A549 (cell line): ENCODE results near the gene BEAN1. TPM values are rescaled to one million over a fixed set of nuclear protein-coding genes. Genes with fewer than 3 reads are reported as not detected.

ENCODE experiments used
- ATAC-seq, 2 experiments: fragments of 200-7000 bp in 1 of 2; fragments of >200 bp in 1 of 2; cut with Nextera tagmentation in 1 of 2; cut with Tn5 transposase in 1 of 2; 3 replicates each; pipeline versions ENCODE4 v1.8.0 to v1.9.1; 2018 to 2020; ENCODE audit warnings: mild to moderate bottlenecking in 1 of 2, moderate library complexity in 1 of 2
- CTCF ChIA-PET: fragments of 300-600 bp; sonication (Branson Sonifier 250); formaldehyde crosslinking; extraction: SDS; loops from one replicate; lab custom pipeline; 2021; ENCODE audit warnings: antibody characterized with exemption, inconsistent platforms; lab: Yijun Ruan, JAX
- POLR2A ChIA-PET: fragments of 350-600 bp; formaldehyde crosslinking; extraction: SDS; loops from one replicate; lab custom pipeline; 2021; ENCODE audit warnings: antibody characterized with exemption, inconsistent platforms; lab: Yijun Ruan, JAX
- DNase-seq, 2 experiments: peaks; one replicate each; pipeline versions ENCODE4 v3.0.0 to v3.0.0-alpha.2; 2011 to 2016; ENCODE audit warnings: low read depth in 1 of 2, low spot score in 1 of 2
- FAIRE-seq: peaks from 2 replicates; lab custom pipeline; 2011; peaks lifted over from hg19 to GRCh38; lab: Jason Lieb, UNC
- H3K27ac ChIP-seq, 2 experiments: fragments of >200 bp; sonication (Bioruptor Twin); formaldehyde crosslinking; 3 replicates each; pipeline ENCODE4 v1.5.1; 2016 to 2017
- H3K4me1 ChIP-seq: fragments of >200 bp; sonication (Bioruptor Twin); formaldehyde crosslinking; 3 replicates; pipeline ENCODE4 v1.6.1; 2016
- H3K4me2 ChIP-seq: fragments of >200 bp; sonication (Bioruptor Twin); formaldehyde crosslinking; 3 replicates; pipeline ENCODE4 v1.6.1; 2016
- H3K4me3 ChIP-seq: fragments of >200 bp; sonication (Bioruptor Twin); formaldehyde crosslinking; 3 replicates; pipeline ENCODE4 v1.5.1; 2016
- H3K9me3 ChIP-seq: fragments of >200 bp; sonication (Bioruptor Twin); formaldehyde crosslinking; 3 replicates; pipeline ENCODE4 v1.6.1; 2016
- CBX8 ChIP-seq: fragments of 200-600 bp; sonication (generic); IDR thresholded peaks from 2 replicates; pipeline ENCODE4 v1.6.1; 2016
- CEBPB ChIP-seq, 2 experiments: fragments of >200 bp in 1 of 2; sonication (Bioruptor Twin) in 1 of 2; formaldehyde crosslinking in 1 of 2; IDR thresholded peaks; 2 replicates each; pipeline ENCODE4 v1.6.1; 2012 to 2016
- EP300 ChIP-seq, 2 experiments: fragments of >200 bp; sonication (Bioruptor Twin); formaldehyde crosslinking; IDR thresholded peaks; 2 replicates in 1 of 2; 3 replicates in 1 of 2; pipeline ENCODE4 v1.6.1; 2016 to 2017
- FOSB ChIP-seq: fragments of 250-450 bp; sonication (Bioruptor Pico); IDR thresholded peaks from 2 replicates; pipeline ENCODE4 v1.5.0; 2020; ENCODE audit warnings: mild to moderate bottlenecking, moderate library complexity
- FOSL2 ChIP-seq, 2 experiments: fragments of 450-650 bp in 1 of 2; fragments of >200 bp in 1 of 2; sonication (Bioruptor Twin) in 1 of 2; formaldehyde crosslinking; IDR thresholded peaks; 2 replicates each; pipeline versions ENCODE4 v1.5.0 to v1.6.1; 2016 to 2020; ENCODE audit warnings: mild to moderate bottlenecking in 1 of 2, moderate library complexity in 1 of 2
- FOXS1 ChIP-seq: fragments of 250-450 bp; sonication (Bioruptor Pico); IDR thresholded peaks from 2 replicates; pipeline ENCODE4 v1.5.0; 2020; ENCODE audit warnings: mild to moderate bottlenecking, moderate library complexity
- GATA3 ChIP-seq: IDR thresholded peaks from 2 replicates; pipeline ENCODE4 v1.6.1; 2012; ENCODE audit warnings: borderline replicate concordance
- HEYL ChIP-seq: fragments of 250-450 bp; sonication (Bioruptor Pico); IDR thresholded peaks from 2 replicates; pipeline ENCODE4 v1.8.0; 2021; ENCODE audit warnings: mild to moderate bottlenecking, moderate library complexity
- HOXA7 ChIP-seq: fragments of 250-450 bp; sonication (Bioruptor Pico); IDR thresholded peaks from 2 replicates; pipeline ENCODE4 v1.5.0; 2020; ENCODE audit warnings: mild to moderate bottlenecking, moderate library complexity
- HOXB5 ChIP-seq: fragments of 250-450 bp; sonication (Bioruptor Pico); IDR thresholded peaks from 2 replicates; pipeline ENCODE4 v1.5.0; 2020; ENCODE audit warnings: mild to moderate bottlenecking, moderate library complexity
- JUNB ChIP-seq: fragments of >200 bp; sonication (Bioruptor Twin); formaldehyde crosslinking; IDR thresholded peaks from 2 replicates; pipeline ENCODE4 v1.6.1; 2016
- KDM1A ChIP-seq: fragments of 200-600 bp; sonication (generic); IDR thresholded peaks from 2 replicates; pipeline ENCODE4 v1.6.1; 2016; ENCODE audit warnings: low read depth, mild to moderate bottlenecking
- KDM5A ChIP-seq: fragments of 200-600 bp; sonication (generic); IDR thresholded peaks from 2 replicates; pipeline ENCODE4 v1.6.1; 2016; ENCODE audit warnings: antibody characterized with exemption, mild to moderate bottlenecking
- MAFK ChIP-seq: fragments of 450-650 bp; IDR thresholded peaks from 2 replicates; pipeline ENCODE4 v1.6.1; 2014; ENCODE audit not compliant: partially characterized antibody
- PHF8 ChIP-seq: fragments of 200-600 bp; sonication (generic); IDR thresholded peaks from 2 replicates; pipeline ENCODE4 v1.6.1; 2016; ENCODE audit warnings: low read depth, mild to moderate bottlenecking, antibody characterized with exemption, moderate library complexity, borderline replicate concordance
- RAD21 ChIP-seq, 2 experiments: fragments of >200 bp in 1 of 2; sonication (Bioruptor Twin) in 1 of 2; formaldehyde crosslinking in 1 of 2; IDR thresholded peaks in 1 of 2; conservative IDR thresholded peaks in 1 of 2; 2 replicates in 1 of 2; 3 replicates in 1 of 2; pipeline ENCODE4 v1.6.1; 2012 to 2018; ENCODE audit warnings: inconsistent platforms in 1 of 2
- RARB ChIP-seq: fragments of 250-450 bp; sonication (Bioruptor Pico); IDR thresholded peaks from 2 replicates; pipeline ENCODE4 v1.8.0; 2021; ENCODE audit warnings: mild to moderate bottlenecking, moderate library complexity
- ZNF302 ChIP-seq: fragments of 250-450 bp; sonication (Bioruptor Pico); IDR thresholded peaks from 2 replicates; pipeline ENCODE4 v1.9.0; 2021; ENCODE audit warnings: inconsistent platforms, mild to moderate bottlenecking, moderate library complexity
- whole genome bisulfite sequencing: methylation state at CpG from one replicate; pipeline ENCODE4 v1.1.6; 2017; ENCODE audit errors: missing lambda C conversion rate; 5-methylcytosine and 5-hydroxymethylcytosine counted together
- polyA plus RNA-seq, 4 experiments: library from polyadenylated mRNA; depleted of rRNA in 3 of 4; stranded (reverse); fragments of >200 nt; fragmentation: RNase III in 1 of 4; extraction: RNeasy Plus Mini Kit Qiagen cat#74134 plus additional on column Dnase treatment in 1 of 4; gene quantifications; 2 replicates in 3 of 4; 3 replicates in 1 of 4; pipeline ENCODE4 v1.2.3, GENCODE V29; 2011 to 2017
- TF ChIP-seq, protein P1 (sequence below): fragments of 150-350 bp; IDR thresholded peaks from 2 replicates; pipeline ENCODE4 v1.6.1; 2014; ENCODE audit warnings: low read depth, mild to moderate bottlenecking, low read length
- TF ChIP-seq, protein P2 (sequence below): fragments of >200 bp; sonication (Bioruptor Twin); formaldehyde crosslinking; IDR thresholded peaks from 2 replicates; pipeline ENCODE4 v1.6.1; 2016
- TF ChIP-seq, protein P3 (sequence below): fragments of >200 bp; sonication (Bioruptor Twin); formaldehyde crosslinking; IDR thresholded peaks from 3 replicates; pipeline ENCODE4 v1.6.1; 2016

BEAN1 gene
- polyA plus RNA-seq, 2 of the 4 experiments (the other 2 are of a cell fraction), result 0.98 to 1.7 TPM

DNA sequence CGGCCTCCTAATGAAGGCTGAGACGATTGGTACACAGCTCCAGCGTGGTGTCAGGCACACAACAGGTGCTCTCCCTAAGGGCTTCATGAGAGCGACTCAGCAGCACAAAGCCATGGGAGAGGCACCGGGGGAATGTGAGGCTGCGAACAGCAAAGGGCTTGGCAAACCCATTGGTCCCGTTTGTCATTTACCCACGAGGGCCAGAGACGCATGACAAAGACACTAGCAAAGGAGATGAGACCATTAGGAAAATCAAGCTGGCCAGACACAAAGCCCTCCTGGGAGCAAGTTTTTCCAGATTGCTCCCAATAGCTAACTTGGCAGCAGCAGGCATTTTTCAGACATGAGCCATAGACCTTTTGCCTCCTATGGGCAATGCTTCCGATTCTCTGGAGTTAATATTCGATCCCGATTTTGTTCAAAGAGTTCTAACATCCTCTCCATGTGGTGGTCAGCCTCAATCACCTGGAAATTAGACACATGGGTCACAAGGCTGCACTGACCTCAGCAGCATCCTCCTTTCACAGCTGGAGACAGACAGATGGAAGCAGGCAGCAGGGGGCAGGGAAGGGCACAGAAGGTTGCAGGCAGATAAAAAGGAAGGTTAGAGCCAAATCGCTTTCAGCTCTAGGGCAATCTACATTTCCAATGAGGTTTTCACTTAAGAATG is 84.6 kb downstream of the BEAN1 start (continued):
- no peak; a peak in 2 of 5 replicates for TF ChIP-seq RAD21 (conservative IDR thresholded peaks at IDR 0.05 in 1 of 2, IDR thresholded peaks at IDR 0.05 in 1 of 2)
- TF ChIP-seq, protein P1, sequence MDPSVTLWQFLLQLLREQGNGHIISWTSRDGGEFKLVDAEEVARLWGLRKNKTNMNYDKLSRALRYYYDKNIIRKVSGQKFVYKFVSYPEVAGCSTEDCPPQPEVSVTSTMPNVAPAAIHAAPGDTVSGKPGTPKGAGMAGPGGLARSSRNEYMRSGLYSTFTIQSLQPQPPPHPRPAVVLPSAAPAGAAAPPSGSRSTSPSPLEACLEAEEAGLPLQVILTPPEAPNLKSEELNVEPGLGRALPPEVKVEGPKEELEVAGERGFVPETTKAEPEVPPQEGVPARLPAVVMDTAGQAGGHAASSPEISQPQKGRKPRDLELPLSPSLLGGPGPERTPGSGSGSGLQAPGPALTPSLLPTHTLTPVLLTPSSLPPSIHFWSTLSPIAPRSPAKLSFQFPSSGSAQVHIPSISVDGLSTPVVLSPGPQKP, result peak; percentile 97

DNA sequence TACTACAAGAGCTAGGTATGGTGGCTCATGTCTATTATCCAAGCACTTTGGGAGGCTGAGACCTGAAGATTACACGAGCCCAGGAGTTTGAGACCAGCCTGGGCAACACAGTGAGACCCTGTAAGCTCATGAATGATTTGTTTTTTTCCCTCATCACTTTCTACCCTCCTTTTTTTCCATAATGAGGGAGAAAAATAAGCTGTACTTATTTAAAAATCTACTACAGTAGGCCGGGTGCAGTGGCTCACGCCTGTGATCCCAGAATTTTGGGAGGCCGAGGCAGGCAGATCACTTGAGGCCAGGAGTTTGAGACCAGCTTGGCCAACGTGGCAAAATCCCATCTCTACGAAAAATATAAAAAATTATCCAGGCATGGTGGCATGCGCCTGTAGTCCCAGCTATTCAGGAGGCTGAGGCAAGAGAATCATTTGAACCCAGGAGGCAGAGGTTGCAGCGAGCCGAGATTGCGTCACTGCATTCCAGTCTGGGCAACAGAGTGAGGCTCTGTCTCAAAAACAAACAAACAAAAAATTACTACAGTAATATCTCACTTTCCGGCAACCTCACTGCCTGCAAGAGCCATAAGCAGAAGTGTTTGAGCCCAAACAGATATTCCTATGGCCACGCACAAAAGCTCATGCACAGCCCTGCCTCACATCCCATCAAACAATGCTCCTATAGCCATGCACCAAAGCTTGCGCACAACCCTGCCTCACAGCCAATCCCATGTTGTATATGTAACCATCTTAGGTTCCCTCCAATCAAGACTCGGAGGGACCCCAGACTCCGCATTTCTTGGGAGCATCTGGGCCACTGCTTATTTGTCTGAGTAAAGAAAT is 85.4 kb downstream of the BEAN1 start:
- ChIA-PET POLR2A (interaction anchor here (0.5 to 1.7 kb wide), 4 partner anchors 10 to 40 kb away, joined by 3 to 8 read pairs (median 4); partner anchors contain the start of gene CKLF), CTCF (interaction anchor here (0.7 to 8.2 kb wide), 13 partner anchors 10 to 155 kb away, joined by 3 to 68 read pairs (median 6); partner anchors contain the start of gene CKLF)
- H3K27ac ChIP-seq, result peak overlapping the region; percentile 95 to 97
- FAIRE-seq, result no peak
- TF ChIP-seq HEYL (CRISPR knock-in tag) (no peak), PHF8 (no peak), CEBPB (IDR thresholded peaks at IDR 0.05) (peak; percentile 92 to 98), FOSL2 (IDR thresholded peaks at IDR 0.05) (no peak), FOSL2 (CRISPR knock-in tag; IDR thresholded peaks at IDR 0.05) (peak; percentile 25; the same call in 1 of the 2 replicates), JUNB (peak; percentile 28; the same call in 1 of the 2 replicates), HOXB5 (CRISPR knock-in tag) (no peak), FOSB (CRISPR knock-in tag) (0 out of 2 replicates have a peak, but pooled peaks have one; percentile 46), GATA3 (peak; percentile 73), EP300 (IDR thresholded peaks at IDR 0.05) (peak; percentile 63 to 66; a peak in 2 of 5 replicates), RAD21 (conservative IDR thresholded peaks at IDR 0.05 in 1 of 2, IDR thresholded peaks at IDR 0.05 in 1 of 2) (0 out of 5 replicates have a peak, but pooled peaks of 1 of the 2 experiments have one; percentile 13)
- TF ChIP-seq, protein P2, sequence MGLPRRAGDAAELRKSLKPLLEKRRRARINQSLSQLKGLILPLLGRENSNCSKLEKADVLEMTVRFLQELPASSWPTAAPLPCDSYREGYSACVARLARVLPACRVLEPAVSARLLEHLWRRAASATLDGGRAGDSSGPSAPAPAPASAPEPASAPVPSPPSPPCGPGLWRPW, result peak; percentile 73
- TF ChIP-seq, protein P3, sequence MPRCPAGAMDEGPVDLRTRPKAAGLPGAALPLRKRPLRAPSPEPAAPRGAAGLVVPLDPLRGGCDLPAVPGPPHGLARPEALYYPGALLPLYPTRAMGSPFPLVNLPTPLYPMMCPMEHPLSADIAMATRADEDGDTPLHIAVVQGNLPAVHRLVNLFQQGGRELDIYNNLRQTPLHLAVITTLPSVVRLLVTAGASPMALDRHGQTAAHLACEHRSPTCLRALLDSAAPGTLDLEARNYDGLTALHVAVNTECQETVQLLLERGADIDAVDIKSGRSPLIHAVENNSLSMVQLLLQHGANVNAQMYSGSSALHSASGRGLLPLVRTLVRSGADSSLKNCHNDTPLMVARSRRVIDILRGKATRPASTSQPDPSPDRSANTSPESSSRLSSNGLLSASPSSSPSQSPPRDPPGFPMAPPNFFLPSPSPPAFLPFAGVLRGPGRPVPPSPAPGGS, result peak; percentile 47; the same call in 1 of the 3 replicates
- TF ChIP-seq, all 56 proteins: peak for 9
- ATAC-seq (peak in 1 of 2 experiments; percentile 7; a peak in 3 of 6 replicates), DNase-seq (peak in 1 of 2 experiments; percentile 86)
- H3K4me2 ChIP-seq, result peak overlapping the region; percentile 86
- H3K4me3 ChIP-seq, result peak overlapping the region; percentile 28; the same call in 1 of the 3 replicates
- WGBS, result 28% methylated on average over 15 of the region's 15 CpGs
- H3K4me1 ChIP-seq, result peaks cover 87% of the 10 kb centered on the region
- peaks cover 2% of the 10 kb centered on the region; the same call in 2 of the 3 replicates for H3K9me3 ChIP-seq

DNA sequence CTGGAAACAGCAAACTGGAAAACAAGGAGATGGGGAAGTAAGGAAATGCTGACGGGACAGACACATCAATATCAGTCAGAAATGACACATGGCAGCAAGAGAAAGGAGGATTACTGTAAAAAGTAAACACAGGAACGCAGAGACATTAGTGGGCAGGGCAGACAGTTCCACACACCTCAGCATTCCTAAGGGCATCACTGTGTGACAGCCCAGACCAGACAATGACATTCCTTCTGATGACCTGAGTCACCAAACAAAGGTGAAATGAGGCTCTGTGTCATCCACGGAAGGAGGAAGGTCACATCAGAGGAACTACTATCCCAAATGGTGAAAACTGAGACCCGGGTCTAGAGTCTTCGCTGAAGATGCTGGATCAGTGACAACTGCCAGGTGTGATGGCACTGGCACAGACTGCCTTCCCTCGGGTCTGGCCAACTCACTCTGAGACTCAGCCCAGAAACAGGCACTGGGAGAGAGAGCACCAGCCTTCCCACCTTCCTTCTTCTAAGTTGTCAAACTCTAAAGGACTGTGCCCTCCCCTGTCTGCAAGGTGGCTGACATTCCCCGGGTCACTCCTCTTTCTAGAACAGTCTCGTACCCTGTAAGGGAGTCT is 86.1 kb downstream of the BEAN1 start:
- no peak for FAIRE-seq
- 20% methylated on average over 8 of the region's 8 CpGs for WGBS
- peak overlapping the region; percentile 95 to 97 for H3K27ac ChIP-seq
- no peak; a peak in 1 of 6 replicates for ATAC-seq
- peak in 1 of 2 experiments; percentile 80 for DNase-seq
- peaks cover 89% of the 10 kb centered on the region for H3K4me1 ChIP-seq
- H3K4me2 ChIP-seq, result peak overlapping the region; percentile 86
- H3K4me3 ChIP-seq, result no peak overlapping the region
- ChIA-PET POLR2A (interaction anchor here (1.4 kb wide), 1 partner anchor 9 kb away, joined by 4 read pairs; no protein-coding TSS in a partner anchor), CTCF (interaction anchor here (1.5 to 8.2 kb wide), 5 partner anchors 26 to 108 kb away, joined by 6 to 68 read pairs (median 6); partner anchors contain the start of gene CKLF)
- no peaks in the 10 kb centered on the region for H3K9me3 ChIP-seq
- no peak for TF ChIP-seq CBX8
- TF ChIP-seq FOSB (CRISPR knock-in tag), result 0 out of 2 replicates have a peak, but pooled peaks have one; percentile 48
- no peak for TF ChIP-seq KDM1A
- TF ChIP-seq FOSL2 (IDR thresholded peaks at IDR 0.05), result 0 out of 2 replicates have a peak, but pooled peaks have one; percentile 11
- TF ChIP-seq FOSL2 (CRISPR knock-in tag; IDR thresholded peaks at IDR 0.05), result peak; percentile 61
- TF ChIP-seq, protein P2, result no peak
- no peak for TF ChIP-seq ZNF302 (CRISPR knock-in tag)
- no peak for TF ChIP-seq HOXA7 (CRISPR knock-in tag)
- TF ChIP-seq, protein P1, result no peak
- no peak for TF ChIP-seq RAD21 (conservative IDR thresholded peaks at IDR 0.05 in 1 of 2, IDR thresholded peaks at IDR 0.05 in 1 of 2)
- TF ChIP-seq MAFK, result peak; percentile 90
- TF ChIP-seq FOXS1 (CRISPR knock-in tag), result peak; percentile 27; the same call in 1 of the 2 replicates
- TF ChIP-seq HEYL (CRISPR knock-in tag), result no peak
- TF ChIP-seq, protein P3, result 0 out of 3 replicates have a peak, but pooled peaks have one; percentile 2
- no peak for TF ChIP-seq RARB (CRISPR knock-in tag)
- TF ChIP-seq KDM5A, result no peak
